Measurements from ENCODE around the gene NLK. TPM values are rescaled to one million over a fixed set of nuclear protein-coding genes. Genes with fewer than 3 reads are reported as not detected.
"Not testable (repeated sequence)": the region's sequence is repeated elsewhere in the genome, so short reads cannot be mapped to it uniquely, and the experiment has no call there.

Gene NLK
- total RNA-seq, 1 experiment from 2014 or later: 8.5 TPM

DNA sequence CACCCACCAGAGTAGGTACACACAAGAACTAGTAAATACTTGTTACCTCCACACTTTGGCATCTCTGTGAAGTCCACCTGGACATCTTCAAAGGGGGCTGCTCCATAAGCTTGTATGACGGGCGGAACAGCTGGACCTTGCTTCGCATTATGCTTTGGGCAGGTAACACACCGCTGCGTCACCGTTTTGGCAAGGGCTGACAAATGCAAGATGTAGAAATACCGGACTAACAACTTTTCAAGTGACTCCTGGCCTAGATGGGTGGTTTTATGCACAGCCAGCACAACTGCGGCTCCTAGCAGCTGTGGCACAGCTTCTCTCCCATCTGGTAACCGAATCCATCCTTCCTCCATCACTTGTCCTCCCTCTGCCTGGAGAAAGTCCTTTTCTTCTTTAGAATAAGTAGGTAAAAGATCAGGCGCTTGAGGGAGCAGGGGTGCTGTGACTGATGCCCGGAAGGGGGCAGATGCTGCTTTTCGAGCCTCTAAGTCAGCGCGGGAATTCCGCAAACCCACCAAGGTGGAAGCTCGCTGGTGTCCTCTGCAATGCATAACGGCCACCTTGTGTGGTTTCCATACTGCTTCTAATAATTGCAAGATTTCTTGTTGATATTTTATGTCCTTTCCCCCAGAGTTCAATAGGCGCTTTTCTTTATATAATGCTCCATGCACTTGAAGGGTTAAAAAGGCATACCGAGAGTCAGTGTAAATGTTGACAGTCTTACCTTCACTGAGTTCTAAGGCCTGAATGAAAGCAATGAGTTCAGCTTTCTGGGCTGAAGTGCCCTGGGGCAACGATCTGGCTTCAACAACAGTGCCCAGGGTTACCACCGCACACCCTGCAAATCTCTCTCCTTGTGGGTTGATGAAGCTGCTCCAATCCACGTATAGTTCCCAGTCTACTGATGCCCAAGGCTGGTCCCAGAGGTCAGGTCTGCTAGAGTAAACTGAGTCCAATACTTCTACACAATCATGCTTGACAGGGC is 191.7 kb downstream of the NLK start:
- H3K36me3 ChIP-seq, H3K4me3 ChIP-seq, H3K9me3 ChIP-seq, H3K27me3 ChIP-seq, DNase-seq: not testable (repeated sequence)

DNA sequence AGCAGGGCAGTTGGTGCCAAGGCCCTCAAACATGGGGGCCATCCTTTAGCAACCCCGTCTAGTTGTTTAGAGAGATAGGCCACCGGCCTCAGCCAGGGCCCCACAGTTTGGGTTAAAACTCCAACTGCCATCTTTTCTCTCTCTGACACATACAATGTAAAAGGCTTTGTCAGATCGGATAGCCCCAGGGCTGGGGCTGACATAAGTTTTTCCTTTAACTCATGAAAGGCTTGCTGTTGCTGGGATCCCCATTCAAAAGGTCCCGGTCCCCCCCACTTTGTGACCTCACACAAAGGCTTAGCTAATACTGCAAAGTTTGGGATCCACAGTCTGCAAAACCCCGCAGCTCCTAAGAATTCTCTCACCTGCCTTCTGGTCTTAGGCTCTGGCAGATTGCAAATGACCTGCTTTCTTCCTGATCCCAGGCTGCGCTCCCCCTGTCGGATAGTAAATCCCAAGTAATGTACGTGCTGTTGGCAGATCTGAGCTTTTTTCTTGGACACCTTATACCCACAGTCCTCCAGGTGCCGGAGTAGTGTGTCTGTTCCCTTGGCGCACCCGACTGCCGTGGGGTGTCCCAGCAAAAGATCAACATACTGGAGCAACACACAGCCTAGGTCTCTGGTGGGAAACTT is 192.7 kb downstream of the NLK start:
- not testable (repeated sequence) for H3K36me3 ChIP-seq, H3K27me3 ChIP-seq, DNase-seq, H3K9me3 ChIP-seq, H3K4me3 ChIP-seq

DNA sequence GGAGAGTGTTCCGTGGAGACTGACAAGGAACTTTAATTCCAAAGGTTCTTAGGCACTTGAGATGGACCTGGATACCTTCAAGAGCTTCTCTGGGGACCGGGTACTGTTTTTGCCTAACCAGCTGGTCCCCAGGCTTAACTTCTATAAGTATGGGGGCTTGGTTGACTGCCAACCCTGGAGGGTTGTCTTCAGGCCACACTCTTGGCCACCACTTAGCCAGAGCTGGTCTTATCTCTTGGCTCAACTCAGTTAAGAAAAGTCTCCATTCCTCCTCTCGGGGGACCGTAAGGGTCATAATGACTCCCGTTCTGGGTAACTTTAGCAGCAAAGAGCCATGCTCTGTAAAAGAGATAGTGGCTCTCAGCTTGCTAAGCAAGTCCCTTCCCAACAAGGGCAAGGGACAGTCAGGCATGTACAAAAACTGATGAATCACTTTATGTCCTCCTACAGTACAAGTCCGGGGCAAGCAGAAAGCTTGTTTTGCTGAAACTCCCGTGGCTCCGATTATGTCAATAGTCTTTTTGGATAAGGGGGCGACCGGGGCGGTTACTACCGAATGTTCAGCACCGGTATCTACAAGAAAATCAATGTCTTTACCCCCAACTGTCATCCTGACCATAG is 193.7 kb downstream of the NLK start:
- not testable (repeated sequence) for H3K27me3 ChIP-seq, DNase-seq, H3K9me3 ChIP-seq, H3K4me3 ChIP-seq, H3K36me3 ChIP-seq

DNA sequence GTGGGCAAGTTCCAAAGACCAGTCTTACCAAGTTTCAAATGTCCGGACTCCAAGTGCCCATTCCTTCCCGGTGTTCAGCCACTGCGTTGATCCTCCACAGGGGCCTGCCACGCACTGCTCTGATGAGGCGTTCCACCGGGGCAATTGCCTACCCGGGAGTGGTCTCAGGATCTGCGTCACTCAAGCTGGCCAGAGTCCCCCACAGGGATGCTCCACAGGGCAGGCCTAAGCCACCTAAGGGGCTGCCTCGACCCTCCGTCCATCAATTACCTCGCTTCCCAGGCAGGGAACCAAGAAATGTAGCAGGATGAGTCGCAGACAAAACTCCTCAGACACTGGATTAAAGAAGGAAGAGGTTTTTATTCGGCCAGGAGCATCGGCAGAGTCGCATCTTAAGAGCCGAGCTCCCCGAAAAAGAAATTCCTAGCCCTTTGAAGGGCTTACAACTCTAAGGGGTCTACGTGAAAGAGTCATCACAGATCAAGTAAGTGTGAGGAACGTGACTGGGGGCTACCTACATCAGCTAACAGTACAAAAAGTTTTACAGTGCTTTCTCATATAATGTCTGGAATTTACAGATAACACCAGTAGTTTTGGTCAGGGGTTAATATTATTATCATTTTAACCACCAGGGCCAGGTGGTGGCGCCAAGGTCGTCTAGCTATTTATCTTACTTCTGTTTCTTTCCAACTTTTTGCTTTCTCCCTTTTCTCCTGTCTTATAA is 196.2 kb downstream of the NLK start:
- H3K4me3 ChIP-seq, H3K36me3 ChIP-seq, H3K27me3 ChIP-seq, DNase-seq, H3K9me3 ChIP-seq: not testable (repeated sequence)

DNA sequence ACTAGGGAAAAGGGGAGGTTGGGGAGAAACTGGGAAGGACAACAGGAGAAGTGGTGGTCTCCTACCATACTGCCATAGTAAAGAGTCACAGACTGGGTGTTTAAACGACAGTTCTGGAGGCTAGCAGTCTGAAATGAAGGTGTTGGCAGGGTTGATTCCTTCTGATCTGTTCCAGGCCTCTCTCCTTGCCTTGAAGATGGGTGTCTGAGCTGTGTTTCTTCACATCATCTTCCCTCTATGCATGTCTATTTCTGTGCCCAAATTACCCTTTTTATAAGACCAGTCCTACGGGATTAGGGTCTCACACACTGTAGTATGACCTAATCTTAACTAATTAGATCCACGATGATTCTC is 196.8 kb downstream of the NLK start:
- no peak for DNase-seq
- no peaks in the 10 kb centered on the region for H3K36me3 ChIP-seq
- H3K9me3 ChIP-seq: no peaks in the 10 kb centered on the region
- H3K27me3 ChIP-seq: no peaks in the 10 kb centered on the region
- H3K4me3 ChIP-seq: no peak overlapping the region

DNA sequence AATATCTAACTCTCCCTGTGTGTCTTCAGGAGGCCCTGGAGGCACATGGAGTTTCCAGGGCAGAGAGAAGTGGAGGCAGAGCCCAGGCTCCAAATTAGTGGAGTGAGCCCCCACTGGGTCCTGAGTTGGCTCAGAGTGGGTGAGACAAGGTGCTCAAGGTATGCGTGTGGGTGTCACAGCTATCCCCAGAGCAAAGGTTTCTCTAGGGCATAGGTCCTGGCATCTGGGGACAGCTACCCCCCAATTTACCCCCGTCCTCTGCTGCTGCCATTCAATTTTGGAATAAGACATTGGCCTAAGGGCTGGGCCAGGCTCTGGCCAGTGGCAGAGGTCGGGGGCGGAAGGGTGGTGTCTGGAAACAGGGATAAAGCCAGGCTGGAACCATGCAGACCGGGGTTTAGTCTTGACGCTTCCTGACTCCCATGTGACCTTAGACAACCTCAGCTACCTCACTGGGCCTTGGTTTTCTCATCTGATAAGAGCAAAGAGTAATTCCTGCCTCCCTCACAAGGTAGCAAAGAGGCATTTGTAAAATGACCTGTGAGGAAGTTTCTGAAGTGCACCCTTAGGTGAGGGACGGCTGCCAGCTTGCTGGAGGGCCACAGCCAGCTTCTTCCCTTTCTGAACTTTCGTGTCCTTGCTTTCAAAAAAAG is 198.3 kb downstream of the NLK start:
- Histone ChIP-seq H3K36me3 (no peaks in the 10 kb centered on the region), H3K9me3 (no peaks in the 10 kb centered on the region), H3K27me3 (no peaks in the 10 kb centered on the region), H3K4me3 (no peak overlapping the region)
- no peak for DNase-seq

DNA sequence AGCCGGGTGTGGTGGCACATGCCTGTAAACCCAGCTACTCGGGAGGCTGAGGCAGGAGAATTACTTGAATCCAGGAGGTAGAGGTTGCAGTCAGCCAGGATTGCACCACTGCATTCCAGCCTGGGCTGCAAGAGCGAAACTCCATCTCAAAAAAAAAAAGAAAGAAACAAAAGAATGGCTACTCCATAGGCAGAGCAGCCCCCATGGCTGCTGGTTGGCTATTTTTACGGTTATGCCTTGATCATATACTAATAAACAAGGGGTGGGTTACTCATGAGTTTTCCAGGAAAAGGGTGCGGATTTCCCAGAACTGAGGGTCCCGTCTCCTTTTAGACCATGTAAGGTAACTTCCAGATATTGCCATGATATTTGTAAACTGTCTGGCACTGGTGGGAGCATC is 200.3 kb downstream of the NLK start:
- H3K27me3 ChIP-seq: no peaks in the 10 kb centered on the region
- no peaks in the 10 kb centered on the region for H3K36me3 ChIP-seq
- DNase-seq: no peak
- H3K4me3 ChIP-seq: no peak overlapping the region
- no peaks in the 10 kb centered on the region for H3K9me3 ChIP-seq

DNA sequence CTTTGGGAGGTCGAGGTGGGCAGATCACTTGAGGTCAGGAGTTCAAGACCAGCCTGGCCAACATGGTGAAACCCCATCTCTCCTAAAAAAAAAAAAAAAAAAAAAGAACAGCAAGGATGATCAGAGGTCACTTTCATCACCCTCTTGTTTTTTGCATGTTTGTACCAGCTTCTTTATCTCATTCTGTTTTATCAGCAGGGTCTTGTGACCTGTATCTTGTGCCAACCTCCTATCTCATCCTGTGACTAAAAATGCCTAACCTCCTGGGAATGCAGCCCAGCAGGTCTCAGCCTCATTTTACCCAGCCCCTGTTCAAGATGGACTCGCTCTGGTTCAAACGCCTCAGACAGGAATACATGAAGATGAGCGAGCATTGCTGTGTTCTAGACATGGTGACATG is 200.8 kb downstream of the NLK start:
- not testable (repeated sequence) for H3K27me3 ChIP-seq, DNase-seq, H3K9me3 ChIP-seq, H3K4me3 ChIP-seq, H3K36me3 ChIP-seq

DNA sequence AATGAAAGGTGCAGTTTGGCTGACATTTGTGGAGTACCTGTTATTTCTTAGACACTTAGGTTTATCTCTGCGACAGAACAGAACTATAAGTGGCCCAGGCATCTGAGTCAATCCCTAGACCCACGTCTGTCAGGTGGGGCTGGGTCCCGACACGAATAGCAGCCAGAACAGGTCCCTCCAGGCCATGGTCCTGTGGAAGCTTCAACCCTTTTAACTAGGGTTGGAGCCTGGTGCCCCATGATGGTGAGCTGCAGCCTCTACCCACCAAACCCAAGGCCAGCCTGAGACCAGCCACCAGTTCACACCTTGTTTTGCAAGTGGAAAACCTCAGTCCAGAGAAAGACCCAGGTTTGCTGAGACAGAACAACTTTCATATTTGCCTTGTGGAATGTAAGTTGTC is 202.0 kb downstream of the NLK start:
- no peaks in the 10 kb centered on the region for H3K9me3 ChIP-seq
- no peak overlapping the region for H3K4me3 ChIP-seq
- no peak for DNase-seq
- no peaks in the 10 kb centered on the region for H3K36me3 ChIP-seq
- H3K27me3 ChIP-seq: no peaks in the 10 kb centered on the region

Other genes with a start within 250 kb of the NLK start
- gene NOS2, start 242.1 kb upstream of the NLK start, total RNA-seq (2014; rRNA removed; shearing (Covaris generic); ENCODE audit: low replicate concordance): not detected in 2 replicates
- 1.1 and 7.2 TPM in 2 replicates for gene LYRM9, start 149.3 kb upstream of the NLK start, total RNA-seq (2014; rRNA removed; shearing (Covaris generic); ENCODE audit: low replicate concordance)